ENCODE measurements around the gene ADGRG1. TPM values are rescaled to one million over a fixed set of nuclear protein-coding genes. Genes with fewer than 3 reads are reported as not detected.
A peak's percentile ranks its signal among the peaks of the same experiment; 100 is the strongest.

ADGRG1 gene
- total RNA-seq, 8 experiments from 2014 or later: 0.54 to 82.8 (median 48.8) TPM

- in situ Hi-C loops (cut with MboI; ENCODE audit: low pct_unique_long_range_greater_than_20kb in 2 of 9, low sequenced_read_pairs in 9 of 9, unreplicated experiment in 9 of 9): no loop called here
- Histone ChIP-seq H3K4me3 (no peak overlapping the region), H3K27ac (peak overlapping the region in 1 of 2 donors; percentile 16), H3K4me1 (replicated peaks in 1 of 2) (peaks cover 0 to 2% of the 10 kb centered on the region in 2 donors)
- no peak for ATAC-seq (replicated peaks in 6 of 8)
- WGBS, 10 experiments: 67 to 100% (median 97%) methylated on average over 1 to 9 of the region's 23 CpGs; no CpG with 5 or more reads in 2 of the 10 experiments
These were observed 24.5 kb downstream of the ADGRG1 start for GRCh38 chr16:57652695-57653471.

GRCh38 chr16:57653936-57654335 is 25.5 kb downstream of the ADGRG1 start:
- no peak overlapping the region for H3K27ac ChIP-seq
- H3K4me1 ChIP-seq (replicated peaks in 1 of 2): peaks cover 0 to 2% of the 10 kb centered on the region in 2 donors
- 66% methylated on average over 4 of the region's 16 CpGs; no CpG with 5 or more reads in 9 of the 10 experiments for WGBS, 10 experiments
- ATAC-seq (replicated peaks in 6 of 8): peak in 3 of 8 experiments; percentile 18 to 31 (median 22)
- H3K4me3 ChIP-seq: no peak overlapping the region
- in situ Hi-C loops (cut with MboI; ENCODE audit: low pct_unique_long_range_greater_than_20kb in 2 of 9, low sequenced_read_pairs in 9 of 9, unreplicated experiment in 9 of 9): no loop called here

- H3K4me1 ChIP-seq (replicated peaks in 1 of 2): peaks cover 0 to 2% of the 10 kb centered on the region in 2 donors
- in situ Hi-C loops (cut with MboI; ENCODE audit: low pct_unique_long_range_greater_than_20kb in 2 of 9, low sequenced_read_pairs in 9 of 9, unreplicated experiment in 9 of 9): no loop called here
- H3K27ac ChIP-seq: no peak overlapping the region
- WGBS, 10 experiments: 60 to 100% (median 91%) methylated on average over 1 to 10 of the region's 11 CpGs; no CpG with 5 or more reads in 4 of the 10 experiments
- no peak for ATAC-seq (replicated peaks in 6 of 8)
- no peak overlapping the region for H3K4me3 ChIP-seq
These were observed 28.0 kb downstream of the ADGRG1 start for GRCh38 chr16:57656342-57656955.

- ATAC-seq (replicated peaks in 6 of 8): no peak
These were observed 28.8 kb downstream of the ADGRG1 start for GRCh38 chr16:57657228-57657627.

GRCh38 chr16:57658130-57658877 is 29.9 kb downstream of the ADGRG1 start:
- Histone ChIP-seq H3K4me3 (no peak overlapping the region), H3K27ac (no peak overlapping the region), H3K4me1 (replicated peaks in 1 of 2) (peaks cover 0 to 2% of the 10 kb centered on the region in 2 donors)
- WGBS, 10 experiments: 40 to 100% (median 93%) methylated on average over 1 to 8 of the region's 10 CpGs; no CpG with 5 or more reads in 1 of the 10 experiments
- in situ Hi-C loops (cut with MboI; ENCODE audit: low pct_unique_long_range_greater_than_20kb in 2 of 9, low sequenced_read_pairs in 9 of 9, unreplicated experiment in 9 of 9): no loop called here
- no peak for ATAC-seq (replicated peaks in 6 of 8)

More at GRCh38 chr16:57657228-57657627, 28.8 kb downstream of the ADGRG1 start:
- H3K27ac ChIP-seq: no peak overlapping the region
- WGBS, 10 experiments: 84 to 87% methylated on average over 4 of the region's 13 CpGs; no CpG with 5 or more reads in 8 of the 10 experiments
- in situ Hi-C loops (cut with MboI; ENCODE audit: low pct_unique_long_range_greater_than_20kb in 2 of 9, low sequenced_read_pairs in 9 of 9, unreplicated experiment in 9 of 9): no loop called here
- H3K4me1 ChIP-seq (replicated peaks in 1 of 2): peaks cover 0 to 2% of the 10 kb centered on the region in 2 donors
- no peak overlapping the region for H3K4me3 ChIP-seq

- no peak for ATAC-seq (replicated peaks in 6 of 8)
- in situ Hi-C loops (cut with MboI; ENCODE audit: low pct_unique_long_range_greater_than_20kb in 2 of 9, low sequenced_read_pairs in 9 of 9, unreplicated experiment in 9 of 9): no loop called here
- 38 to 100% (median 78%) methylated on average over 1 to 5 of the region's 19 CpGs; no CpG with 5 or more reads in 6 of the 10 experiments for WGBS, 10 experiments
- H3K4me3 ChIP-seq: no peak overlapping the region
- no peaks in the 10 kb centered on the region for H3K4me1 ChIP-seq (replicated peaks in 1 of 2)
- no peak overlapping the region for H3K27ac ChIP-seq
These were observed 30.6 kb downstream of the ADGRG1 start for GRCh38 chr16:57658878-57659674.

- 17 to 100% (median 89%) methylated on average over 1 to 8 of the region's 11 CpGs; no CpG with 5 or more reads in 1 of the 10 experiments for WGBS, 10 experiments
- Histone ChIP-seq H3K4me1 (replicated peaks in 1 of 2) (no peaks in the 10 kb centered on the region), H3K4me3 (no peak overlapping the region), H3K27ac (no peak overlapping the region)
- ATAC-seq (replicated peaks in 6 of 8): no peak
- in situ Hi-C loops (cut with MboI; ENCODE audit: low pct_unique_long_range_greater_than_20kb in 2 of 9, low sequenced_read_pairs in 9 of 9, unreplicated experiment in 9 of 9): no loop called here
These were observed 32.5 kb downstream of the ADGRG1 start for GRCh38 chr16:57660715-57661463.

- no peak overlapping the region for H3K4me3 ChIP-seq
- no peak for ATAC-seq (replicated peaks in 6 of 8)
- no peak overlapping the region for H3K27ac ChIP-seq
- 40 to 100% (median 90%) methylated on average over 1 to 7 of the region's 7 CpGs; no CpG with 5 or more reads in 1 of the 10 experiments for WGBS, 10 experiments
- peaks cover under 1 to 1% of the 10 kb centered on the region in 2 donors for H3K4me1 ChIP-seq (replicated peaks in 1 of 2)
- in situ Hi-C loops (cut with MboI; ENCODE audit: low pct_unique_long_range_greater_than_20kb in 2 of 9, low sequenced_read_pairs in 9 of 9, unreplicated experiment in 9 of 9): no loop called here
These were observed 33.1 kb downstream of the ADGRG1 start for GRCh38 chr16:57661510-57661909.

GRCh38 chr16:57661936-57662906 is 33.8 kb downstream of the ADGRG1 start:
- in situ Hi-C loops (cut with MboI; ENCODE audit: low pct_unique_long_range_greater_than_20kb in 2 of 9, low sequenced_read_pairs in 9 of 9, unreplicated experiment in 9 of 9): no loop called here
- Histone ChIP-seq H3K27ac (no peak overlapping the region), H3K4me3 (no peak overlapping the region), H3K4me1 (replicated peaks in 1 of 2) (peaks cover 7 to 8% of the 10 kb centered on the region in 2 donors)
- WGBS, 10 experiments: 90 to 100% (median 100%) methylated on average over 1 to 4 of the region's 20 CpGs; no CpG with 5 or more reads in 7 of the 10 experiments
- ATAC-seq (replicated peaks in 6 of 8): no peak

GRCh38 chr16:57663436-57663835 is 35.0 kb downstream of the ADGRG1 start:
- no peak for ATAC-seq (replicated peaks in 6 of 8)
- H3K4me3 ChIP-seq: no peak overlapping the region
- in situ Hi-C loops (cut with MboI; ENCODE audit: low pct_unique_long_range_greater_than_20kb in 2 of 9, low sequenced_read_pairs in 9 of 9, unreplicated experiment in 9 of 9): no loop called here
- no peak overlapping the region for H3K27ac ChIP-seq
- H3K4me1 ChIP-seq (replicated peaks in 1 of 2): peaks cover 15 to 16% of the 10 kb centered on the region in 2 donors
- WGBS, 10 experiments: 80 to 90% methylated on average over 1 to 4 of the region's 21 CpGs; no CpG with 5 or more reads in 8 of the 10 experiments

All from motor neuron (in vitro differentiated cells).